NT2/D1 (cell line): Measurements from ENCODE around the gene POU3F3.

Source experiments
- DNase-seq: peaks from one replicate; pipeline ENCODE4 v3.0.0-alpha.2; 2011; ENCODE audit warnings: low read depth, low spot score
- H3K27me3 ChIP-seq: 2 replicates; pipeline ENCODE4 v1.6.0; 2011; ENCODE audit warnings: mild to moderate bottlenecking; ENCODE audit not compliant: insufficient read length, insufficient read depth
- H3K36me3 ChIP-seq: 2 replicates; pipeline ENCODE4 v1.6.1; 2011; ENCODE audit warnings: mild to moderate bottlenecking, low read length, mixed read lengths; ENCODE audit not compliant: insufficient read depth, insufficient read length
- H3K4me1 ChIP-seq: 2 replicates; pipeline ENCODE4 v1.5.1; 2011; ENCODE audit not compliant: insufficient read depth, insufficient read length
- H3K4me3 ChIP-seq: 2 replicates; pipeline ENCODE4 v1.5.1; 2011; ENCODE audit warnings: low read depth; ENCODE audit not compliant: insufficient read length
- H3K9ac ChIP-seq: 2 replicates; pipeline ENCODE4 v1.6.0; 2011; ENCODE audit warnings: low read depth; ENCODE audit not compliant: insufficient read length
- H3K9me3 ChIP-seq: 2 replicates; pipeline ENCODE4 v1.5.1; 2011; ENCODE audit warnings: mild to moderate bottlenecking, low read length; ENCODE audit not compliant: insufficient read depth
- SUZ12 ChIP-seq: IDR thresholded peaks from 2 replicates; pipeline ENCODE4 v1.6.1; 2011; ENCODE audit not compliant: insufficient read length, insufficient read depth; ENCODE audit errors: extremely low read depth
- YY1 ChIP-seq: IDR thresholded peaks from 2 replicates; pipeline ENCODE4 v1.6.1; 2011; ENCODE audit not compliant: insufficient read length, insufficient read depth
- ZNF274 ChIP-seq: IDR thresholded peaks from 2 replicates; pipeline ENCODE4 v1.6.1; 2011; ENCODE audit warnings: mild to moderate bottlenecking, low read depth, low read length

POU3F3 gene

GRCh38 chr2:104840893-104841585, 12.9 kb upstream of the POU3F3 start:
- no peak for DNase-seq
- H3K4me1 ChIP-seq, result no peaks in the 10 kb centered on the region
- H3K36me3 ChIP-seq, result no peaks in the 10 kb centered on the region
- no peak overlapping the region for H3K9ac ChIP-seq
- no peak overlapping the region for H3K4me3 ChIP-seq
- H3K9me3 ChIP-seq, result no peaks in the 10 kb centered on the region
- H3K27me3 ChIP-seq, result peaks cover 52% of the 10 kb centered on the region
- no peak for TF ChIP-seq YY1
- TF ChIP-seq SUZ12, result no peak
- TF ChIP-seq ZNF274, result no peak

- Histone ChIP-seq H3K36me3 (no peaks in the 10 kb centered on the region), H3K9ac (no peak overlapping the region), H3K4me3 (no peak overlapping the region), H3K9me3 (no peaks in the 10 kb centered on the region), H3K4me1 (no peaks in the 10 kb centered on the region), H3K27me3 (peaks cover 59% of the 10 kb centered on the region)
- TF ChIP-seq YY1 (no peak), SUZ12 (no peak), ZNF274 (no peak)
- no peak for DNase-seq
Observed at GRCh38 chr2:104841744-104842143, 12.2 kb upstream of the POU3F3 start.

GRCh38 chr2:104844807-104845551, 8.9 kb upstream of the POU3F3 start:
- Histone ChIP-seq H3K4me1 (no peaks in the 10 kb centered on the region), H3K9me3 (no peaks in the 10 kb centered on the region), H3K4me3 (peak overlapping the region; percentile 57), H3K9ac (peak overlapping the region; percentile 59), H3K36me3 (no peaks in the 10 kb centered on the region), H3K27me3 (peaks cover 91% of the 10 kb centered on the region)
- no peak for TF ChIP-seq YY1
- TF ChIP-seq ZNF274, result no peak
- TF ChIP-seq SUZ12, result peak; percentile 88
- no peak for DNase-seq

- no peaks in the 10 kb centered on the region for H3K36me3 ChIP-seq
- no peak for DNase-seq
- H3K9me3 ChIP-seq, result no peaks in the 10 kb centered on the region
- H3K27me3 ChIP-seq, result peaks cover 97% of the 10 kb centered on the region
- H3K4me3 ChIP-seq, result no peak overlapping the region
- no peak overlapping the region for H3K9ac ChIP-seq
- no peaks in the 10 kb centered on the region for H3K4me1 ChIP-seq
- TF ChIP-seq ZNF274 (no peak), SUZ12 (no peak), YY1 (no peak)
Observed at GRCh38 chr2:104845552-104845931, 8.4 kb upstream of the POU3F3 start.

DNA sequence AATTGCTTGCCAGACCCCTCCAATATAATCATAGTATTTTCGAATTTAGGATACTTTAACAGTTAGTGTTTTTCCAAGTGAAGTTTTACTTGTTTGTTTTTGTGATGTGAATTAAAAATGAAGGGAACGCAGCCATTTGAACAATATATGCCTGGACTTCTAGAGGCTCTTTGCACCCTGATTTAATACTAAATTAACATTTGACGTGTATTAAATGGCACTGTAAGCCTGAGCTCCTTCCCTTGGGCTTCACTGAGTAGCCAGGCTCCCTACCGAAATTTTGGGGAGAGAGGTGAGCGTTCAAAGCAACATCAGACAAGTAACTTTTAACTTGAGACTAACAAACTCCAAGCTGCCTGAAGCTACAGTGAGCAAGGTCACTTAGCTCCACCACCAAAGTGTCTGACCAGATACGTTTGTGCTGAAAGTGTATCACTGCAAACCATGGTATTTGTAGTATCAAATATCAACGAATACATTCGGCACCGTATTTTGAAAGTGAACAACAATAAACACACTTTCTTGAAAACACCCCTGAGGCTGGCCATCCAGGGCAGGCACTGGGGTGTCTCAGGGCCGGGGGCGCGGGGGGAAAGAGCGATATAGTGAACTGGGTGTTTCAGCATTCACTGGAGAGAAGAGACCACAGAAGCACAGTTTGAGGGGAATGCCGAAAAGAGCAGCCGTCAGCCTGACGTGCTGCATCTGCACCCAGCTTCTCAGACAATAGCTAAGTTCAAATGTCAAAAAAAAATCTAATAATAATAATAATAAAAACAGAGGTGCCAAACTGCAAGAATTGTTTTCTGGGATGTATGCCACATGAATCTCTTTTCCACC, 7.7 kb upstream of the POU3F3 start:
- Histone ChIP-seq H3K9ac (no peak overlapping the region), H3K27me3 (peaks cover 99% of the 10 kb centered on the region), H3K4me1 (no peaks in the 10 kb centered on the region), H3K9me3 (no peaks in the 10 kb centered on the region), H3K4me3 (no peak overlapping the region), H3K36me3 (no peaks in the 10 kb centered on the region)
- DNase-seq, result no peak
- TF ChIP-seq YY1 (no peak), SUZ12 (peak; percentile 81)

DNA sequence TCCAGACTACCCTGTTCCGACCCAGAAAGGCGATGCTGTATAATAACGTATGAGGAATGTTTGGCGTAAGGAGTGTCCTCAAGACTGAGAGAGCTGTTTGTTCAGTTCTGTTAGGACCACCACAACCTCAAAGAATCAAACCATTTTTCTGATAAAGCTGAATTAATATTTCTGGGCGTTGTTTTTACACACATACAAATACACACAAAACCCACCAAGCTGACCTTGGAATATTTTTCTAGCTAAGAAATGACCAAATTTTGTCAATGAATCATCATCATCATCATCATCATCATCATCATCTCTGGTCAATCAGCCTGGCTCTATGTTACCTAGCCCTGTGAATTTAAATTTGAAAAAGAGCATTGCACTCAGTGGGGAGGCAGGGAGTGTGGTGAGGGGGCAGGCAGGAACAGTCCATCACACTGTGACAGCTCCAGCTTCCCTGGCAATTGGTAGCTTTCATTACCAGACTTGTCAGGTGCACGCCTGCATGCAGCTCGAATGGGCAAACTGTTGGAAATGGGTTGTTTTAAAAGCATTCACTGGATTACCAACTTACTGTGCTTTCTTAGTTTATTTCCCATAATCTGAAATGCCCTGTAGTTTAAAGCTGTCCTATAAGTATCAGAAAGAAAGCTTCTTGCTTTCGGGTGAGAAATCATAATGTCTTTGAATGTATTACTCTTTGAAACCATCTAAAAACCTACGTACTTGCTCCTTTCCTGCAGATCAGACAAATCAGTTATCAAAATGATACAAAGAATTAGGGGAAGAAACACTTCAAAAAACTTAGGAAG, 6.9 kb upstream of the POU3F3 start:
- TF ChIP-seq SUZ12, result peak; percentile 14
- no peak for TF ChIP-seq YY1
- TF ChIP-seq ZNF274, result no peak
- H3K9me3 ChIP-seq, result no peaks in the 10 kb centered on the region
- peaks cover 99% of the 10 kb centered on the region for H3K27me3 ChIP-seq
- no peak overlapping the region for H3K9ac ChIP-seq
- H3K36me3 ChIP-seq, result no peaks in the 10 kb centered on the region
- no peak overlapping the region for H3K4me3 ChIP-seq
- H3K4me1 ChIP-seq, result no peaks in the 10 kb centered on the region
- DNase-seq, result no peak
